GM19351 (cell line): Measurements from ENCODE around the gene WNT11.

Experiments used
- ATAC-seq: cut with Tn5 transposase; IDR thresholded peaks from one replicate; pipeline ENCODE4 v1.9.1; 2021; ENCODE audit warnings: mild to moderate bottlenecking, moderate library complexity; ENCODE audit not compliant: unreplicated experiment

WNT11 gene

GRCh38 chr11:76177250-76177686, 29.0 kb downstream of the WNT11 start:
- ATAC-seq = no peak

GRCh38 chr11:76176463-76176862, 29.8 kb downstream of the WNT11 start:
- ATAC-seq = no peak

GRCh38 chr11:76175783-76176182, 30.5 kb downstream of the WNT11 start:
- no peak for ATAC-seq

GRCh38 chr11:76174330-76174729, 32.0 kb downstream of the WNT11 start:
- no peak for ATAC-seq

GRCh38 chr11:76173663-76174062, 32.6 kb downstream of the WNT11 start:
- ATAC-seq = no peak

- no peak for ATAC-seq
Observed at GRCh38 chr11:76172583-76172982, 33.7 kb downstream of the WNT11 start.

GRCh38 chr11:76170468-76170867, 35.8 kb downstream of the WNT11 start:
- no peak for ATAC-seq

GRCh38 chr11:76169473-76169896, 36.8 kb downstream of the WNT11 start:
- no peak for ATAC-seq

- ATAC-seq = no peak
Observed at GRCh38 chr11:76167590-76167989, 38.7 kb downstream of the WNT11 start.

- peak; percentile 62 for ATAC-seq
Observed at GRCh38 chr11:76166314-76166713, 40.0 kb downstream of the WNT11 start.

- ATAC-seq = no peak
Observed at GRCh38 chr11:76164861-76165751, 41.2 kb downstream of the WNT11 start.

- ATAC-seq = no peak
Observed at GRCh38 chr11:76164081-76164480, 42.2 kb downstream of the WNT11 start.

GRCh38 chr11:76163289-76163880, 42.9 kb downstream of the WNT11 start:
- no peak for ATAC-seq

GRCh38 chr11:76162336-76163288, 43.7 kb downstream of the WNT11 start:
- no peak for ATAC-seq

- no peak for ATAC-seq
Observed at GRCh38 chr11:76161261-76161961, 44.9 kb downstream of the WNT11 start.

GRCh38 chr11:76160856-76161255, 45.4 kb downstream of the WNT11 start:
- no peak for ATAC-seq

GRCh38 chr11:76159983-76160661, 46.2 kb downstream of the WNT11 start:
- ATAC-seq = no peak

GRCh38 chr11:76159303-76159937, 46.9 kb downstream of the WNT11 start:
- no peak for ATAC-seq
